Activated CD8-positive, alpha-beta memory T cell treated with anti-CD3 and anti-CD28 coated beads, Interleukin-2, amount 50 U/mL, for 1 hour (primary cell): ENCODE results near the gene NR6A1.

Source experiments
- DNase-seq: peaks from one replicate; pipeline ENCODE4 v3.0.0-alpha.2; 2020; ENCODE audit errors: extremely low read depth

Gene NR6A1

DNA sequence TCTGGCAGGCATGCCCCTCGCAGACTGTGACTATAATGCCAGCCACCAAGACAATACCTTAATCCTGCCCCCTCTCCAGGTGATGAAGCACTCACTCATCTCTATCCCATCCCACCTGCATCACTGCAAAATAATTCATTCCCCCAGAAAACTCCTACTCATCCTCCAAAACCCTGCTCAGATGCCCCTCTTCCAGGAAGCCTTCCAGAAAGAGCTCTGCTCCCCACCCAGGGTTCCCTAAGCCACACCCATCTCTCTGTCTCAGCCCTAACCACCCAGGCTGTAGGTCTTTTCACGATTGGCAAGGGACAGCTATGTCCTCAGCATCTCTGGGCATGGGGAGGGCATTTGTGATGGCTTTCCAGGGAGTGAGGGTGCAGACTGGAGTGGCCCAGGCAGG is 281.1 kb downstream of the NR6A1 start:
- no peak for DNase-seq

DNA sequence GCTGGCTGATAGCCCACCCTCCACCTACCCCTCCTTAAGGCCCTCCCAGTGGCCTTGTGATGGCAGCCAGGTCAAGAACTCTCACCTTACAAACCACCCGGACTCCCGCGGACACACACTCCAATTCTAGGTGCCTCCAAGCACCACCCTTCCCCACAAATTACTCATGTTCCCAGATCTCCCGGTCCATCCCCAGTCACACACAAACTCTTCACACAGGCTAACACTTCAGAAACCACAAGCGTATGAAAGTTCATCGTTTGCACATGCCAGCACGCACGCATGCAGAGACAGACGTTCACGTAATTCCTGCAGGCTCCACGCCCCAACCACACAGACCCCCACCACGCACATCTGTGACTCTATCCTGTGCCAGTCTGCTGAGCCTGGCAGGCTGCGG is 281.9 kb downstream of the NR6A1 start:
- no peak for DNase-seq

DNA sequence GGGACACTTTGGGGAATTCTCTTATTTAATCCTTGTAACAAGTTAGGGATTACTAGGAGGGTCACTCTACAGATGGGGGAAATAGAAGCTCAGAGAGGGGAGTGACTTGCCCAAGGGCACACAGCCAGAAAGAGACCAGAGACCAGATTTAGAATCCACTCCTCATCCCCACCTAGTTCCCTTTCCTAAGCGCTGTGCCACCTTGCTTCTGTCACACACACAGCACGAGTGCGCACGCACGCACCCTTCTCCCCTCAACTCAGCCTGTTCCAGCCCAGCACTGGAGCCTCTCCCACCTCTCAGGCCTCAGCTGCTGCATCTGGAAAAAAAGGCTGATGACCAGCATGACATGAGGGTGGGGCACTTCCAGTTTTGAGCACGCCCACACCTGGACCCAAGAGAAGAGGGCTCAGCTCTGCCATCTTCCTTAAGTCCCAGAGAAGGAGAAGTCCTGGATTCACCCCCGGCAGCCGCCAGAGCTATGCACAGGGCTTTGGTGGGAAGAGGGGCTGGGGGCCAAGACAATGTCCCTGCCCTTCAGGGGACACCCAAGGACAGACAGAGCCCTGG is 282.4 kb downstream of the NR6A1 start:
- DNase-seq = no peak

DNA sequence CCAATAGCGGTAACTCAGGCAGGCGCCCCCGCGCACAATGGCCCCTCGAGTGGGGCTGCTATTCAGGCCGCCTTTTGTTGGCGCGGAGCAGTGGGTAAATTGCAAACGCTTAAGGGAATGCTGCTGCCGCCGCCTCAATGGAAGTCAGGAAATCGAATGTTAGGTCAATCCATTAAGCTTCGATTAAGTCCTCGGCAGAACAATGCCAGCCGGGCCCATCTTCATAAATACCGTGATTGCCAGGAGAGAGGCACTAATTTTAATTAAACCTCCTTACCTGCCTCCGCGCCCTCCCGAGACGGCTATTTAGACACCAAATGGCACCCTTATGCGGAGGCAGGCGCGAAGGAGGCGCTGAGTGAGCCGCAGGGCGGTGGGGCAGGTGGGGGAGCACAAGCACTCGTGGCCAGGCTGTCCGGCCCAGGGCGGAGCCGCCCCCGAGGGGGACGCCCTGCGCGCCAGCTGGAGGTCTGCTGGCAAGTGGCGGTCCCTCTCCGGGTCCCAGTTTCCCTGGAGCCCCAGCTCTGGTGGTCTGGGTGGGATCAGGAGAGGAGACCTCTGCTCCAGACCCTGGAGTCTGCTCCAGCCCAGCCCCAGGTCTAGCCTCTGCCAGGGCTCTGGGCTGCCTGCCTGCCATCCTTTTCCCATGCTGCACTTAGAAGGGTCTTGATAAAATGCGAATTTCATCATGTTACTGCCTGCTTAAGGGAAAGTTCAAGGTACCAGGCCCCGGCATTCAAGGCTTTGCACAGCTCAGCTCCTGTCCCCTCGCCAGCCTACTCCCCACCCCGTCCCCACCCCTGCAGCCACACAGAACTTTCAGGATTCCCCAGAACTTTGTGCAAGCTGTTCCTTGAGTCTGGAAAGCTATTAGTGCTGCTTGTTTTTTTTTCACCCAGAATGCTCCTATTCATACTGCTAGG is 283.6 kb downstream of the NR6A1 start:
- no peak for DNase-seq

DNA sequence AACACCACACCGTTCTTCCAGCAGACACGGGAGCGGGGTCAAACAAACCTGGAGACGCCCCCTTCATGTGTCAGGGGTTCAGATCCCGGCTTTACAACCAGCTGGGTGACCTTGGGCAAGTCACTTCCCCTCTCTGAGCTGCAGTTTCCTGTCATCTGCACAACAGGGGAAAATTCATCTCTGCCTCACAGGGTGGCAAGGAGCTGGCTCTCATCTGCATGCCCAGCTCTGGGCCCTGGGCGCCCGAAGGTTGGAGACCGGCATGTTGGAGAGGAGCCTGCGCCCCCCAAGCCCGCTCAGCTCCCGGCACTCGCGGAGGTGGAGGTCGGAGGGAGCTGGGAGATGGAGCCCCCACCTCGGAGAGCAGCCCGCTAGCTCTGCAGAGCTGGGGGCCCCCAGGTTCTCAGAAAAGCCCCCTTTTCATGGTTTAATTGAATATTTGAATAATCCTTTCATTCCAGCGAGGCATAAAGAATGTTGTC is 284.3 kb downstream of the NR6A1 start:
- no peak for DNase-seq

DNA sequence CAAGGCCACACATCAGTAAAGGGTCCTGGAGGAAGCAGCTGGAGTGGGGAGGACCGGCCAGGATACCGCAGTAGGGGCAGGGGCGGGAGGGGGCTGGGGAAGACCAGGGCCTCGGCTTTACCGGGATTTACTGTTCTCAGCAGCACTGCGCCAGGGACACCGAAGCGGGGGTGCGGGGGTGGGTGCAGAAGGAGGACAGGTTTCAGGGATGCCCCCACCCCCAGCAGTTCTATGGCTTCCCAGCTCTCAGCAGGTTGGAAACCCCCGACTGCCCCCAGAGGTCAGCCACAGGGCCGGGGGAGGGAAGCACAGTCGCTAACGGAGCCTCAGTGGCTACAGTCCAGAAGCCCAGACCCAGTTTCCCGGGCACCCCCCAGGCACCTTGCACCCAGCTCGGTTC is 285.2 kb downstream of the NR6A1 start:
- no peak for DNase-seq

DNA sequence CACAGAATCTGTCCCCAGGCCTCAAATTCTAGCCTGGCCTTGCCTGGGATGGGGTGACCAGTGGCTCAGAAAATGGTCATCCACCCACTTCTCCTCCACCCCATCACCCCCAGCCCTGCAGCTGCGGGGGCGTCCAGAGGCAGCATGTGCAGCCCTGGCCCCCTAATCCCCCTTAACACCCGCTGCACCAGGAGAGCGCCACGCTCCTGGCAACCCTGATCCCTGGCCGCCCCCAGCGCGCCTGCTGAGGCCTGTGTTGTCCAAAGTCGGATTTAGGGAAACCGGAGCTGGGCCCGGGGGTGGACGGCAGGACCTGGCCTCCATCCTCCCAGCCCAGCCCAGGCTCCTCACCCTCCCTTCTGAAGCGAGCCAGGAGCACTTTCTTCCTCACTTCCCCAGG is 285.9 kb downstream of the NR6A1 start:
- DNase-seq = no peak

DNA sequence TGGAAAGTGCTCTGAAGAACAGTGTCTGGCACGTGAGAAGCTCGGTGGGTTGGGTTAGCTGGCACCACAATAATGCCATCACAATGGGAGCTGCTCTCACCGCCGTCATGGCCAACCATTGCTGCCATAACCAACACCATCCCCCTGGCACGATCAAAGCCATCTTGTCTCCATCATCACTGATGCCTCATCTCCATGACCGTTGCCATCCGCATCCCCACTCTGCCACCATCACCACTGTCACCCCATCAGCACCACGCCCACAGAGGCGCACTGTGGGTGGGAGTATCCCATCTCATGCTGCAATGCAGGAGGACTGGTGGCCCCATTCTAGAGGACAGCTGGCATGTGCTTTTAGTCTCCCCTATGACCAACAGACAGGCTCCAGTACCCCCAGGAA is 287.6 kb downstream of the NR6A1 start:
- no peak for DNase-seq

DNA sequence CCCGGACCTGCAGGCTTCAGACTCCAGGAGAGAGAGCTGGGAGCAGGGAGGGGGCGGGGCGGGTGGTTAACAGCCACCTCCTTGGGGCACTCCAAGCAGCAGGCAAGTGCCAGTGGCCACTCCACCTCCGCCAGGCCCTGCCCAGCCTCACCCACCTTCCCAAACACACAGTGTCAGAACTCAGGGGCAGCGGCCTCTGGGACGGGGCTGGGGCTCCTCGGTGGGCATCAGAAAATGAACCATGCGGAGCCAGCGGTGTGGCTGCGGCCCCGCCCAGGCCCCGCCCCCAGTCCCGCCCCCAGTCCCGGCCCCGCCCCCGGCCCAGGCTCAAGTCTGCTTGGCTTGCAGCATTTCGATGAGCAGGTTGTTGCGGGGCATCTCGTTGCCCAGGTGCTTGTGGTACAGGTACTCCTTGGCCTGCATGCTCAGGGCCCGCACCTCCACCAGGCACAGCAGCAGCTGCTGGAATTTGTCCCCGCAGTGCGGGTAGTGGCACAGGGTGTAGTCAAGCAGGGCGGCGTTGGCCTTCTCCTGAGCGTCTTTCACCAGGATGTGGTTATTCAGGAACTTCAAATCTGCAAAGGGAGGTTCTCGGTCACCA is 288.6 kb downstream of the NR6A1 start:
- DNase-seq = no peak

DNA sequence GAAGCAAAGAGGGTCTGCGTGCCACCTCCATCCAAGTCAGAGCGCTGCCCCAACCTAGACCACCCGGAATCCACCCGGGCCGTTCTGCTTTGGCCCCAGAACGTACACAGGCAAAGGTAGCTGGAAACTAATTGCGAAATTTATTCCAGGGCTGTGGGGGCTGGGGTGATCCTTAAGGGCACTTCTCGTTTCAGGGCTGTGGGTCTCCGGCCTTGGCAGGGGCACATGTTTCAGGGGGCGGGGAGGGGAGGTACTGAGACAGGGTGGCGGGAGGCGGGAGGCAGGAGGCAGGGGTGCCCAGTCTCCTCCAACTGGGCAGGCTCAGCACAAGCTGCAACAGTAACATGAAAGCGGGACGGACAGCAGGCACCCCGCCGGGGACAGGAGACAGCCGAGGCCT is 290.0 kb downstream of the NR6A1 start:
- DNase-seq = no peak

DNA sequence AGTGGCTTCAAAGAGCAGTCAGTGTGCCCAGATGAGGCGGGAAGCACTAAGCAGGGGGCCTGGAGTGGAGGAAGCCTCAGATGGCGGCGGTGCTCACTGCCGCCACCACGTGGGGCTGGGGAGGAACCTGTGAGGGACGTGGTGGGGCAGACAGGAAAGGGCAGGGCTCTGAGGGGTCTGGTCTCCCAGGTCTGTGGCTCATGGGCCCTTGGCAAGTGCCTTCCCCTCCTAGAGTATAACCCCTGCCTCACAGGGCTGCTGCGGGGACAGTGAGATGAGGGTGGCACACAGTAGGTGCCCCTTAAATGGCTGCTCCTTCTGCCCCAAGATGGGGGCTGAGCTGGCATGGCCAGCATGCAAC is 290.5 kb downstream of the NR6A1 start:
- no peak for DNase-seq

DNA sequence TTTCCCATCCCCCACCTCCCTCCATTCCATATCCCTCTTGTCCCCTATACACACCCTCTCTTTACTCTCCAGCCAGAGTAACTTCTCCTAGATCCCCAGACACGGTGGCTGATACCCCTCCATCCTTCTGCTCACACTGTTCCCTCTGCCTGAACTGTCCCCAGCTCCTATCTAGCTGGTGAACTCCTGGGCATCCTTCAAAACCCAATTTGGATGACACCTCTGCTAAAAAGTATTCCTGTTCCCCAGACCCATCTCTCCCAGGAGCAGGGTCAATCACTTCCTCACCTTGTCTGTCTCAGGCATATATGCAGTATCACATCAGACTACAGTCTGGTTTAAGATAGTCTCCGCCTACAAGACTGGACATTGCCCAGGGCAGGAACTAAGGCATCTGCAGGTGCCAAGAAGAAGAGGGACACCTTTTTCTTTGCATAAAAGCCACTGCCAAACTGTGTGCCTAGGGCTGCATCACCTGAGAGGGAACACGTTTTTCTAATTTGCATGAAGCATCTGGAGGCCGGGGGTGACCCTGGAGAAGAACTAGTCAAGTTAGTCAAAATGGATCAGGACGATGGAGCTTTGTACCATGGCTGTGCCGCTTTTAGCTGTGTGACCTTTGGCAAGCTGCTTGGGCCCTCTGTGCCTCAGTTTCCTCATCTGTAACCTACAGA is 291.0 kb downstream of the NR6A1 start:
- no peak for DNase-seq

DNA sequence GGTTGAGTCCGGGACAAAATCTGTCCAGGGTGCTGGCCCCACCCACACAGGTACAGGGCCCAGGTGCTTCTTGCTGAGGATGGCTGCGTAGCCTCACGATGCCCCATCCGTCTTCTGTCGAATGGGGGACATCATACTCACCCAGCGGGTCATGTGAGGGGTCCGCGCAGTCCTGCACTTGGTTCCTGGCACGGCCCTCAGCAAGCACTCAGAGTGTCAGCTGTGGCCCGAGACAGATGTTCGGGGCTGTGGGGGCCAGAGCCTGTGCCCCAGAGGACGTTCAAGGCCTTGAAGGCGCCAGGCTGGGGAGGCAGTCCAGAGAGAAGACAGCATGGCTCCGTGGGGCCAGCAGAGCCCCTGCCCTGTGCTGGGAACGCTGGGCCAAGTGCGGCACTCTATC is 291.7 kb downstream of the NR6A1 start:
- DNase-seq = no peak

DNA sequence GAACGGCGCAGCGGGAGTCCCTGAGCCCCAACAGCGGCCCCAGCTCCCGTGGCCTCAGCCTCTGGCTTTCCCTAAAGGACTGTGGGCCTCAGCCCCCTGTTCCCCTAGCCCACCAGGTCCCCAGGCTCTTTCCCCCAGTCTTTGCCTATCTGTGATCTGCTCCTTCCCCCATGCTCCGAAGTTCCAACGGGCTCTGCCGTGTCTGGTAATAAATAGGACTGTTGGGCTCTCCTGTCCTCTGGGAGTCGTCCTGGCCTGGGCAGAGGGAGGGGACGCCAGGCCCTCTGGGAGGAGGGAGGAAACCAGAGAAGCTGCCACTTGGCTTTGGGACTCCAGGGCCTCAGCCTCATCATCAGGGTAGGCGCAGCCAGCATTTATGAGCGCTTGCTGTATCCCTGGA is 292.8 kb downstream of the NR6A1 start:
- DNase-seq = no peak

DNA sequence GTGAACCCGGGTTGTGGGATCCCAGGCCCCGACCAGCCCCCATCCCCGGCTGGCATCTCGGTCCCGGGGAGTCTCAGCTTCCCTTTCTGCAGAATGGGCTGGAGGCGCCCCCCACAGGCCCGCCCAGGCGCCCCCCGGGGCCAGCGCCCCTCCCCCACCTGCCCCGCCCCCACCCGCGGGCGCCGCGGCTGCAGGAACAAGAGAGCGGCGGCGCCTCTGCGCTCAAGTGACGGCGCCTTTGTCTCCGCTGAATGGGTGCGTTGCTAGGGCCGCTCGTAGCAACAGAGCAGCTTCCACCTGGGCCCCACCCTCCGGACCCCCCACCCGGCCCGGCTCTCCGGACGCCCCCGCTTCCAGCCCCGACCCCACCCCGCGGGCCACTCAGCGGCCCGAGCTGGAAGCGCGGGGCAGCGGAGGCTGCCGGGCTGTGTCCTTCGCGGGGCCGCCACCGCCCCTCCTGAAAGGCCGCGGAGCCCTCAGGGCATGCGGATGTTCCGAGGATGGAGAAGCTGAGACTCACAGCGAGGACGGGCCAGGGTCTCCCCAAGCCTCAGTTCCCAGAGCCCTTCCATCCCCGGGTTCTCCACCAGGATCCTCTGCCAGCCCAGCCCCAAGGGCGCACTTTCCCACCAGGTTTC is 293.3 kb downstream of the NR6A1 start:
- no peak for DNase-seq

DNA sequence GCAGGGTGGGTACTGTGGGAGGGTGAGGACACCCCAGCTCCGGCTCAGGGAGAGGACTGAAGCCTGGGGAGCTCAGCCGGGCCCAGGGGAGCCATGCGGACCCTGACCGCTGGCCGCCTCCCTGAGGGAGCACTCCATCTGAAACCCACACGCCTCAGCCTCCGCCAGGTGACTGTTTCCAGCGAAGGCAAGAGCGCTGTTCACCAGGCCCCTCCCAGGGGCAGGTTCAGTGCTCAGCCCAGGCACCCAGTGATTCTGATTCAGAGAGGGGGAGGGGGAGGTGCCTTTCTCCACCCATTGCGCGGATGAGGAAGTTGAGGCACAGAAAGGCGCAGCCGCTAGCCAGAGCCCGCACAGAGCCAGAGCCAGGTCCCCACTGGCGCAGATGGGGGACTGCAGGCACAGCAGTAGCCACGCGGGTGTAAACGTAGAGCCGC is 293.9 kb downstream of the NR6A1 start:
- DNase-seq = no peak

DNA sequence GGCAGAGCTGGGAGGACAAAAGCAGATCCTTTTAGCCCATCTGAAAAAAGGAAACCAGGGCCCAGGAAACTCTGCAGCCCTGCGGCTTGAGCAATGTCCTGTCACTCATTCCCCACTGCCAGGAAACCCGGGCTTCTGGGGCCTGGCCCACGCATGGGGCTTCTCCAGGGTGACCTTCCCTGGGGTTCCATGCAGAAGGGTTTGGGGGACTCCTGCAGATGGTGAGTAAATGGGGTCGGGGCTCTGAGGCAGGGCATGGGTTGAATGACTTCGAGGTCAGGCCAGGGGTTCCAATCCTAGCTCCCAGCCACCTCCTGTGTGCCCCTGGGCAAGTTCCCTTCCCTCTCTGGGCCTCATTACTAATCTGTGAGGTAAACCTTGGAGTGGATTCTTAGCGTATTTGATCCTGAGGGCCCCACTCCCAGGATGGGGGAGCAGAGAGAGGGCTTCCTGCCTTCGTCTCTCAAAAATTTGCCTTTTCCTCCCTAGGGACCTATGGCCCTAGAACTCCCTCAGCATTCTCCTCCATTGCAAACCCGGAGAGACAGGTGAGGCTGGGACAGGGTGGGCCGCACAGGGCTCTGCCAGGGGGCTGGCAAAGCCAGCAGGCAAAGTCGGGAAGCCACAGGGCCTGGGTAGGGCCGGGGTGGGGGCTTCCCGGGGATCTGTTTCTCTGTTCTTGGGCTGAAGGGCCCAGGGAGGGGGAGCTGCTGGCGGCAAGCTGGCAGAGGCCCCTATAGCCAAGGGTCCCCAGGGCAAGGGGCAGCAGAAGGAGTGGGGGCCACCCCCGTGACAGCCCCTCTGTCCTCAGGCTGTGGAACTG is 295.0 kb downstream of the NR6A1 start:
- DNase-seq = no peak

DNA sequence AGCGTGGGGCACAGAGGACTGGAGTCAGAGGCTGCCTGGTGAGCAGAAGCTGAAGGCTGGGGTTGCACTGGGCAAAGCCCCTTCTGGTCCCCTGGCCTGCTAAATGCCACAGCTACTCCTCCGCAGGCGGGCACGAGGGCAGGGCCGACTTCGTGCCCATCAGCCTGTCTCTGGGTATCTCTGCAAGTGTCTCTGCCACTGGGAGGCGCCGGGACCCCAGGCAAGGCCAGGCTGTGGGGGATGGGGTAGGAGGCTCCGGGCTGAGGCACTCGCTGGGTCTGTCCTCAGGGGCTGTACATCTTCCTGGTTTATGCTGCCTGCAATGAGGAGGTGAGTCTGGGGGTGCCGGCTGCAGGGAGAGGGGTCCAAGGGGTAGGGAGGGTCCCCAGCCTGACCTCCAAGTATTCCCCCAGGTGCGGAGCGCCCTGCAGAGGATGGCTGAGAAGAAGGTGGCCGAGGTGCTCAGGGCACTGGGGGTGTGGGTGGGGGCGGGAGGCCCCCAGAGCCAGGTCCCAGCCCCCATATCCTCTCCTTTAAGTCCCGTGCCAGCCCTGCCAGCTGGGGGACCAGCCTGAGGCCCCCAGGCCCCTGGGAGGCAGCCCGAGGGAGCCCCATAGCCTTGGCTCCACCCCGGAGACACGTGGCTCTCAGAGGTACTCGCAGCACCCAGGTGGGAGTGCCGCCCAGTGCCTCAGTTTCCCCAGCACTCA is 295.8 kb downstream of the NR6A1 start:
- no peak for DNase-seq

DNA sequence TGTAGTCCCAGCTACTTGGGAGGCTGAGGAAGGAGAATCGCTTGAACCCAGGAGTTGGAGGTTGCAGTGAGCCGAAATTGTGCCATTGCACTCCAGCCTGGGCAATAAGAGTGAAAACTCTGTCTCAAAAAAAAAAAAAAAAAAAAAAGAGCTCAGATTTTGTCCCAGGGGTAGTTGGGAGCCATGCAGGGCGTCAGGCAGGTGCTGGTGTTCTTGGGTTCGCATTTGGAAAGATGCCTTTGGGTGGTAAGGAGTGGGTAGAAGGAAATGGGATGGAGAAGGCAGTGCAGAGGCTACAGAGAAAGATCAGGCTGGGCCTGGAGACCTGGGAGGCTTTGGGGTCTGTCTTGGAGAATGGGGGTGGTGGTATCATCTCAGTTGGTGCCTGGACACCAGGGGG is 297.0 kb downstream of the NR6A1 start:
- DNase-seq = no peak

DNA sequence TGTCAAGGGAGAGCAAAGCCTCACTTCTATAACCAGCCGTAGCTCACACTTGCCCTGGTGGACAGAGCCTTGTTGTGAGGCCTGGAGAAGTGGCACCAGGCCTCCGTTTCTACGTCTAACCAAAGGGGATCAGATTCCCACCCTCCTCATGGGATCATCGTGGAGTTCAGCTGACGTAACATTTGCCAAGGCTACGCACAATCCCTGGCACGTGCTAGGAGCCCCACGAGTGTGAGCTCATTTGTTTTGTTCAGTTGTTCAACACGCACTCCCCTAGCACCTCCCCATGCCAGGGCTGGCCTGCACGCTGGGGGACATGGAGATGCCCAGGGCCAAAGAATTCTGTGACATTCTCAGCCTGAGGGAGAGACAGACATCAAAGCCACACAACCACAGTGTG is 297.8 kb downstream of the NR6A1 start:
- DNase-seq = no peak
